ENCODE results near the gene OR6N2.

DNA sequence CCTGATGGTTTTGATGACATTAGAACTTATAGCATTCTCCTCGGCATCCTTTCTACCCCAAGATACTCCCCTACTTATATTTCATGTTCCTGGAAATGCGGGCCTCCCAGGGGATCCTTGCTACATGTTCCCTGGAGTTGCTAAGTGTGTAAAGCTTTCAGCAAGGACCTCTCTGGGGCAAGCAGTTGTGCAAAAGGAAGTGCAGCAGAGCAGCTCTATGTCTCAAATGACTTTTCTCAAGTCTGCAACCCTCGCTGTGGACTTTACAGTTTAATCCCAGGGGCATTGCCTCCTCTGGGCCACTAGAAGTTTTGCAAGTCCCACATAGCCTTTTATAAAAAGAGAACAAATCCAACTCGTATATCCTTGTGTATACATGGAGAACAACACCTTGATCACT is 29.3 kb upstream of the OR6N2 start:
- TF ChIP-seq CTCF (IDR thresholded peaks at IDR 0.05; ENCODE audit: low read depth, low read length, missing input control) (no peak), GABPA (IDR thresholded peaks at IDR 0.05 in 1 of 2, conservative IDR thresholded peaks at IDR 0.05 in 1 of 2) (no peak), YY1 (IDR thresholded peaks at IDR 0.05) (no peak), ATF3 (IDR thresholded peaks at IDR 0.05) (no peak), SP1 (IDR thresholded peaks at IDR 0.05) (no peak), RXRA (IDR thresholded peaks at IDR 0.05) (no peak), RAD21 (IDR thresholded peaks at IDR 0.05) (no peak), FOXA1 (IDR thresholded peaks at IDR 0.05) (no peak), TAF1 (conservative IDR thresholded peaks at IDR 0.05) (no peak), EGR1 (IDR thresholded peaks at IDR 0.05; ENCODE audit: low read depth in 2 of 2) (no peak), JUND (IDR thresholded peaks at IDR 0.05) (no peak)
- TF ChIP-seq, protein P1, sequence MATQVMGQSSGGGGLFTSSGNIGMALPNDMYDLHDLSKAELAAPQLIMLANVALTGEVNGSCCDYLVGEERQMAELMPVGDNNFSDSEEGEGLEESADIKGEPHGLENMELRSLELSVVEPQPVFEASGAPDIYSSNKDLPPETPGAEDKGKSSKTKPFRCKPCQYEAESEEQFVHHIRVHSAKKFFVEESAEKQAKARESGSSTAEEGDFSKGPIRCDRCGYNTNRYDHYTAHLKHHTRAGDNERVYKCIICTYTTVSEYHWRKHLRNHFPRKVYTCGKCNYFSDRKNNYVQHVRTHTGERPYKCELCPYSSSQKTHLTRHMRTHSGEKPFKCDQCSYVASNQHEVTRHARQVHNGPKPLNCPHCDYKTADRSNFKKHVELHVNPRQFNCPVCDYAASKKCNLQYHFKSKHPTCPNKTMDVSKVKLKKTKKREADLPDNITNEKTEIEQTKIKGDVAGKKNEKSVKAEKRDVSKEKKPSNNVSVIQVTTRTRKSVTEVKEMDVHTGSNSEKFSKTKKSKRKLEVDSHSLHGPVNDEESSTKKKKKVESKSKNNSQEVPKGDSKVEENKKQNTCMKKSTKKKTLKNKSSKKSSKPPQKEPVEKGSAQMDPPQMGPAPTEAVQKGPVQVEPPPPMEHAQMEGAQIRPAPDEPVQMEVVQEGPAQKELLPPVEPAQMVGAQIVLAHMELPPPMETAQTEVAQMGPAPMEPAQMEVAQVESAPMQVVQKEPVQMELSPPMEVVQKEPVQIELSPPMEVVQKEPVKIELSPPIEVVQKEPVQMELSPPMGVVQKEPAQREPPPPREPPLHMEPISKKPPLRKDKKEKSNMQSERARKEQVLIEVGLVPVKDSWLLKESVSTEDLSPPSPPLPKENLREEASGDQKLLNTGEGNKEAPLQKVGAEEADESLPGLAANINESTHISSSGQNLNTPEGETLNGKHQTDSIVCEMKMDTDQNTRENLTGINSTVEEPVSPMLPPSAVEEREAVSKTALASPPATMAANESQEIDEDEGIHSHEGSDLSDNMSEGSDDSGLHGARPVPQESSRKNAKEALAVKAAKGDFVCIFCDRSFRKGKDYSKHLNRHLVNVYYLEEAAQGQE (IDR thresholded peaks at IDR 0.05), result no peak
